GM12892 (cell line): ENCODE measurements around the gene GRID1.

ENCODE experiments used
- POLR2A ChIP-seq: IDR thresholded peaks from 2 replicates; pipeline ENCODE4 v1.6.1; 2011; ENCODE audit warnings: low read depth, low read length, control low read depth
- POLR2AphosphoS5 ChIP-seq: IDR thresholded peaks from 2 replicates; pipeline ENCODE4 v1.6.1; 2011; ENCODE audit warnings: low read depth, low read length, control low read depth
- TAF1 ChIP-seq: IDR thresholded peaks from 2 replicates; pipeline ENCODE4 v1.6.1; 2011; ENCODE audit warnings: low read depth, mild to moderate bottlenecking, control low read depth, low read length, borderline replicate concordance

DNA sequence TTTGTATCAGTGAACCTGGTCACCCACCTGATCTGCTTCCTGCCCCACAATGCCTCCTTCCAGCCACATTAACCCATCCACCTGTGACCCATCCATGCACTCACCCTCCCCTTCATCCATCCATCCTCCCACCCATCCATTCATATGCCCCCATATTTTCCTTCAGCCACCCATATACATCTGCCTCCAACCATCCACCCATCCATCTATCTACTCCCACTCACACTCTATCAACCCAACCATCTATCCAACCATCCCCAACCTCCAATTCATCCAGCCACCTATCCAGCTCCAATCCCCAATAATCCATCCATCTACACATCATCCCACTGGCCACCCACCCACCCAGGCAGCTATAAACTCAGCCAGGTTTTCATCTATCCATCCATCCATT lies 51.0 kb downstream of the GRID1 start:
- no peak for TF ChIP-seq POLR2AphosphoS5
- no peak for TF ChIP-seq POLR2A
- no peak for TF ChIP-seq TAF1
